GM12878 (cell line): ENCODE results near the gene LRRC8A. TPM values are rescaled to one million over a fixed set of nuclear protein-coding genes. Genes with fewer than 3 reads are reported as not detected.

Experiments used
- ATAC-seq: fragments of 200-7000 bp; cut with Tn5 transposase; 3 replicates; pipeline ENCODE4 v1.9.1; 2020; ENCODE audit warnings: mild to moderate bottlenecking, moderate library complexity
- BruUV-seq: library from RNA; stranded (reverse); fragments of 400-500 nt; replicated peaks from 2 replicates; lab custom pipeline; 2021; lab: Mats Ljungman, UMichigan
- CTCF ChIA-PET: fragments of 300-600 bp; sonication (Branson Sonifier 250); formaldehyde crosslinking; extraction: SDS; loops from one replicate; lab custom pipeline; 2021; ENCODE audit warnings: inconsistent platforms; lab: Yijun Ruan, JAX
- POLR2A ChIA-PET: fragments of 350-600 bp; formaldehyde crosslinking; extraction: SDS; loops from one replicate; lab custom pipeline; 2021; ENCODE audit warnings: inconsistent platforms; lab: Charles Lee
- RAD21 ChIA-PET: fragments of 300-600 bp; sonication (Branson Sonifier 250); formaldehyde crosslinking; loops from one replicate; lab custom pipeline; 2023; ENCODE audit warnings: antibody characterized with exemption; ENCODE audit not compliant: unreplicated experiment; lab: Charles Lee
- SMC1A ChIA-PET: fragments of 300-600 bp; sonication (Branson Sonifier 250); formaldehyde crosslinking; loops from one replicate; lab custom pipeline; 2023; ENCODE audit not compliant: unreplicated experiment, uncharacterized antibody; lab: Charles Lee
- DNase-seq: peaks from one replicate; pipeline ENCODE4 v3.0.0-alpha.2; 2011; ENCODE audit warnings: low read depth, low spot score
- FAIRE-seq: peaks from 3 replicates; lab custom pipeline; 2011; peaks lifted over from hg19 to GRCh38; lab: Jason Lieb, UNC
- H2AFZ ChIP-seq: 2 replicates; pipeline ENCODE4 v1.6.0; 2011; ENCODE audit warnings: low read depth, low read length, control low read depth; ENCODE audit not compliant: control insufficient read depth
- H3K27ac ChIP-seq: 2 replicates; pipeline ENCODE4 v1.5.1; 2011; ENCODE audit warnings: control low read depth; ENCODE audit not compliant: control insufficient read depth, insufficient read depth
- H3K27me3 ChIP-seq, 2 experiments: replicated peaks in 1 of 2; 2 replicates each; pipeline versions ENCODE4 v1.6.0 to v1.6.1; 2011; ENCODE audit warnings: low read length in 1 of 2; ENCODE audit not compliant: control insufficient read depth in 2 of 2, insufficient read depth in 2 of 2
- H3K36me3 ChIP-seq, 2 experiments: 2 replicates each; pipeline ENCODE4 v1.5.1; 2011; ENCODE audit warnings: low read length in 1 of 2; ENCODE audit not compliant: control insufficient read depth in 2 of 2, insufficient read depth in 2 of 2
- H3K4me1 ChIP-seq: 2 replicates; pipeline ENCODE4 v1.6.1; 2011; ENCODE audit warnings: mild to moderate bottlenecking, low read length, moderate library complexity, mixed read lengths; ENCODE audit not compliant: control insufficient read depth, insufficient read depth
- H3K4me2 ChIP-seq: 2 replicates; pipeline ENCODE4 v1.6.0; 2011; ENCODE audit warnings: control low read depth; ENCODE audit not compliant: control insufficient read depth, insufficient read depth
- H3K4me3 ChIP-seq: fragments of 200-600 bp; sonication (generic); 2 replicates; pipeline ENCODE4 v1.5.1; 2016
- H3K79me2 ChIP-seq: 2 replicates; pipeline ENCODE4 v1.6.0; 2011; ENCODE audit warnings: low read length; ENCODE audit not compliant: control insufficient read depth, insufficient read depth
- H3K9ac ChIP-seq: 2 replicates; pipeline ENCODE4 v1.8.0; 2011; ENCODE audit warnings: low read length, control low read depth, mixed read lengths; ENCODE audit not compliant: control insufficient read depth, insufficient read depth
- H3K9me3 ChIP-seq: replicated peaks from 3 replicates; pipeline ENCODE4 v1.5.1; 2011; ENCODE audit warnings: mild to moderate bottlenecking, low read length; ENCODE audit not compliant: control insufficient read depth, insufficient read depth
- H4K20me1 ChIP-seq: 2 replicates; pipeline ENCODE4 v1.6.0; 2011; ENCODE audit not compliant: control insufficient read depth, insufficient read depth
- BMI1 ChIP-seq: fragments of 450-650 bp; IDR thresholded peaks from 2 replicates; pipeline ENCODE4 v1.6.1; 2016; ENCODE audit warnings: mild to moderate bottlenecking, moderate library complexity, borderline replicate concordance
- CREM ChIP-seq: IDR thresholded peaks from 2 replicates; pipeline ENCODE4 v1.6.1; 2014; ENCODE audit warnings: antibody characterized with exemption, low read depth
- DPF2 ChIP-seq: fragments of 450-650 bp; IDR thresholded peaks from 2 replicates; pipeline ENCODE4 v1.6.1; 2017; ENCODE audit warnings: mild to moderate bottlenecking
- EGR1 ChIP-seq, 2 experiments: IDR thresholded peaks; 1 replicate in 1 of 2; 2 replicates in 1 of 2; pipeline ENCODE4 v1.6.1; 2011 to 2012; ENCODE audit warnings: low read depth in 2 of 2, low read length in 2 of 2, borderline replicate concordance in 1 of 2, mild to moderate bottlenecking in 1 of 2, moderate library complexity in 1 of 2
- FOS ChIP-seq: IDR thresholded peaks from 3 replicates; pipeline ENCODE4 v1.6.1; 2011; ENCODE audit warnings: borderline replicate concordance; ENCODE audit not compliant: insufficient read length; ENCODE audit errors: extremely low read depth
- HDAC6 ChIP-seq: fragments of 200-600 bp; sonication (generic); IDR thresholded peaks from one replicate; pipeline ENCODE4 v1.8.0; 2017; ENCODE audit warnings: antibody characterized with exemption; ENCODE audit not compliant: unreplicated experiment
- JUND ChIP-seq: IDR thresholded peaks from 2 replicates; pipeline ENCODE4 v1.6.1; 2012; ENCODE audit warnings: low read depth, mild to moderate bottlenecking, low read length, improper control_type of control experiment, moderate library complexity
- NFYA ChIP-seq: IDR thresholded peaks from 2 replicates; pipeline ENCODE4 v1.6.1; 2011; ENCODE audit warnings: low read depth, mild to moderate bottlenecking, low read length, improper control_type of control experiment, borderline replicate concordance
- SMAD1 ChIP-seq: fragments of 450-650 bp; IDR thresholded peaks from 2 replicates; pipeline ENCODE4 v1.6.1; 2018; ENCODE audit warnings: mild to moderate bottlenecking, low read depth; ENCODE audit not compliant: partially characterized antibody
- SMARCA5 ChIP-seq: fragments of 450-650 bp; IDR thresholded peaks from 2 replicates; pipeline ENCODE4 v1.6.1; 2017; ENCODE audit warnings: mild to moderate bottlenecking
- WGBS: methylation state at CpG from one replicate; pipeline ENCODE4 v1.1.6; 2016; ENCODE audit warnings: low lambda C conversion rate; ENCODE audit not compliant: insufficient replicate concordance, insufficient coverage; ENCODE audit errors: missing lambda C conversion rate; 5-methylcytosine and 5-hydroxymethylcytosine counted together
- in situ Hi-C: fragments of 300-500 bp; cut with MboI; formaldehyde crosslinking; loops from 9 replicates; pipeline ENCODE4 v1.14.3; 2018; ENCODE audit warnings: mixed read lengths
- intact Hi-C: fragments of 100-400 bp; cut with micrococcal nuclease; formaldehyde crosslinking; loops from one replicate; pipeline ENCODE4 v1.14.2; 2022; ENCODE audit not compliant: unreplicated experiment
- polyA plus RNA-seq, 11 experiments: library from polyadenylated mRNA; depleted of rRNA in 4 of 11; unstranded in 6 of 11; stranded (reverse) in 5 of 11; fragments of >200 nt; fragmentation: Nextera tagmentation in 4 of 11; fragmentation: Illumina TruSeq in 1 of 11; extraction: Ambion mirVana in 4 of 11; extraction: Trizol in 1 of 11; gene quantifications; 1 replicate in 1 of 11; 2 replicates in 10 of 11; pipeline versions ENCODE4 v1.2.1 to v1.2.3, GENCODE V29; 2011 to 2016; ENCODE audit warnings: inconsistent platforms in 2 of 11, missing spikeins in 2 of 11, low read depth in 1 of 11
- total RNA-seq, 4 experiments: library from RNA; depleted of rRNA in 3 of 4; stranded (reverse); fragments of >200 nt in 3 of 4; fragmentation: Illumina TruSeq in 1 of 4; extraction: Trizol in 1 of 4; gene quantifications; 2 replicates each; pipeline versions ENCODE4 v1.2.1 to v1.2.3, GENCODE V29; 2013 to 2021
- TF ChIP-seq, protein P1 (sequence below): IDR thresholded peaks from 2 replicates; pipeline ENCODE4 v1.6.1; 2012; ENCODE audit warnings: mild to moderate bottlenecking, low read depth, low read length
- TF ChIP-seq, protein P2 (sequence below): fragments of 450-650 bp; IDR thresholded peaks from 2 replicates; pipeline ENCODE4 v1.6.1; 2017; ENCODE audit warnings: antibody characterized with exemption, mild to moderate bottlenecking, moderate library complexity

Gene LRRC8A
- total and polyA plus RNA-seq, 10 of the 15 experiments (the other 5 are each of a cell fraction or from before 2014, with no cell fraction given) = 1.6 to 15.9 (median 9.7) TPM

DNA sequence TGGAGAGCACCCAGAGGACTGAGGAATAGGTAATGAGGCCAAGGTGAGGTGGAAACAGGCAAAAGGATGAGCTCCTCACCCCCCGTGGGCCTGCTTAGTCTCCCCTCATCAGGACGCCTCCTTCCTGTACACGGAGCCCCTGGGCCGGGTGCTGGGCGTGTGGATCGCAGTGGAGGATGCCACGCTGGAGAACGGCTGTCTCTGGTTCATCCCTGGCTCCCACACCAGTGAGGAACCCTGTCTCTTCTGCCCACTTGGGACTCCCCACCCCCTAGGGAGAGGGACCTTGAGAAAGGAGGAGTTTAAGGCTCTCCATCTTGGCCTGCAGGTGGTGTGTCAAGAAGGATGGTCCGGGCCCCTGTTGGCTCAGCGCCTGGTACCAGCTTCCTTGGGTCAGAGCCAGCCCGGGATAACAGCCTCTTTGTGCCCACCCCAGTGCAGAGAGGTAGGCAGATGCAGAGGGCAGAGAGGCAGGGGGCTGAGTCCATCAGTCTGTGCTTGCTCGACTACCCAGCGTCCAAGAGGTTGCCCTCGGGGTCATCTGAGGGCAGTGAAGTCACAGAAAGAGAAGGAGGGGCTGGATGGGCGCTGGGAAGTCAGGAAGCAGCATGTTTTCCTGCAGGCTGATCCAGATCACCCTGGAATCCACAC lies 58.5 kb downstream of the LRRC8A start:
- TF ChIP-seq NFYA (no peak), HDAC6 (no peak), JUND (no peak), CREM (no peak), BMI1 (no peak), SMAD1 (no peak), SMARCA5 (no peak), DPF2 (no peak), FOS (no peak), EGR1 (IDR thresholded peaks at IDR 0.05; ENCODE audit: borderline replicate concordance in 1 of 2, low read depth in 2 of 2, low read length in 2 of 2) (no peak)
- TF ChIP-seq, protein P1, sequence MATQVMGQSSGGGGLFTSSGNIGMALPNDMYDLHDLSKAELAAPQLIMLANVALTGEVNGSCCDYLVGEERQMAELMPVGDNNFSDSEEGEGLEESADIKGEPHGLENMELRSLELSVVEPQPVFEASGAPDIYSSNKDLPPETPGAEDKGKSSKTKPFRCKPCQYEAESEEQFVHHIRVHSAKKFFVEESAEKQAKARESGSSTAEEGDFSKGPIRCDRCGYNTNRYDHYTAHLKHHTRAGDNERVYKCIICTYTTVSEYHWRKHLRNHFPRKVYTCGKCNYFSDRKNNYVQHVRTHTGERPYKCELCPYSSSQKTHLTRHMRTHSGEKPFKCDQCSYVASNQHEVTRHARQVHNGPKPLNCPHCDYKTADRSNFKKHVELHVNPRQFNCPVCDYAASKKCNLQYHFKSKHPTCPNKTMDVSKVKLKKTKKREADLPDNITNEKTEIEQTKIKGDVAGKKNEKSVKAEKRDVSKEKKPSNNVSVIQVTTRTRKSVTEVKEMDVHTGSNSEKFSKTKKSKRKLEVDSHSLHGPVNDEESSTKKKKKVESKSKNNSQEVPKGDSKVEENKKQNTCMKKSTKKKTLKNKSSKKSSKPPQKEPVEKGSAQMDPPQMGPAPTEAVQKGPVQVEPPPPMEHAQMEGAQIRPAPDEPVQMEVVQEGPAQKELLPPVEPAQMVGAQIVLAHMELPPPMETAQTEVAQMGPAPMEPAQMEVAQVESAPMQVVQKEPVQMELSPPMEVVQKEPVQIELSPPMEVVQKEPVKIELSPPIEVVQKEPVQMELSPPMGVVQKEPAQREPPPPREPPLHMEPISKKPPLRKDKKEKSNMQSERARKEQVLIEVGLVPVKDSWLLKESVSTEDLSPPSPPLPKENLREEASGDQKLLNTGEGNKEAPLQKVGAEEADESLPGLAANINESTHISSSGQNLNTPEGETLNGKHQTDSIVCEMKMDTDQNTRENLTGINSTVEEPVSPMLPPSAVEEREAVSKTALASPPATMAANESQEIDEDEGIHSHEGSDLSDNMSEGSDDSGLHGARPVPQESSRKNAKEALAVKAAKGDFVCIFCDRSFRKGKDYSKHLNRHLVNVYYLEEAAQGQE = no peak
- TF ChIP-seq, protein P2, sequence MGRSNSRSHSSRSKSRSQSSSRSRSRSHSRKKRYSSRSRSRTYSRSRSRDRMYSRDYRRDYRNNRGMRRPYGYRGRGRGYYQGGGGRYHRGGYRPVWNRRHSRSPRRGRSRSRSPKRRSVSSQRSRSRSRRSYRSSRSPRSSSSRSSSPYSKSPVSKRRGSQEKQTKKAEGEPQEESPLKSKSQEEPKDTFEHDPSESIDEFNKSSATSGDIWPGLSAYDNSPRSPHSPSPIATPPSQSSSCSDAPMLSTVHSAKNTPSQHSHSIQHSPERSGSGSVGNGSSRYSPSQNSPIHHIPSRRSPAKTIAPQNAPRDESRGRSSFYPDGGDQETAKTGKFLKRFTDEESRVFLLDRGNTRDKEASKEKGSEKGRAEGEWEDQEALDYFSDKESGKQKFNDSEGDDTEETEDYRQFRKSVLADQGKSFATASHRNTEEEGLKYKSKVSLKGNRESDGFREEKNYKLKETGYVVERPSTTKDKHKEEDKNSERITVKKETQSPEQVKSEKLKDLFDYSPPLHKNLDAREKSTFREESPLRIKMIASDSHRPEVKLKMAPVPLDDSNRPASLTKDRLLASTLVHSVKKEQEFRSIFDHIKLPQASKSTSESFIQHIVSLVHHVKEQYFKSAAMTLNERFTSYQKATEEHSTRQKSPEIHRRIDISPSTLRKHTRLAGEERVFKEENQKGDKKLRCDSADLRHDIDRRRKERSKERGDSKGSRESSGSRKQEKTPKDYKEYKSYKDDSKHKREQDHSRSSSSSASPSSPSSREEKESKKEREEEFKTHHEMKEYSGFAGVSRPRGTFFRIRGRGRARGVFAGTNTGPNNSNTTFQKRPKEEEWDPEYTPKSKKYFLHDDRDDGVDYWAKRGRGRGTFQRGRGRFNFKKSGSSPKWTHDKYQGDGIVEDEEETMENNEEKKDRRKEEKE = no peak
- Histone ChIP-seq H3K36me3 (no peaks in the 10 kb centered on the region), H4K20me1 (no peaks in the 10 kb centered on the region), H3K27ac (no peak overlapping the region), H3K27me3 (no peaks in the 10 kb centered on the region), H3K4me3 (no peak overlapping the region), H2AFZ (no peak overlapping the region), H3K9me3 (no peaks in the 10 kb centered on the region), H3K4me1 (no peaks in the 10 kb centered on the region), H3K4me2 (no peak overlapping the region), H3K79me2 (no peaks in the 10 kb centered on the region), H3K9ac (no peak overlapping the region)
- no TSS peak for BruUV-seq
- ChIA-PET SMC1A (no interaction called here), POLR2A (no interaction called here), CTCF (no interaction called here), RAD21 (no interaction called here)
- ATAC-seq = no peak
- DNase-seq = no peak
- FAIRE-seq = no peak
- intact Hi-C loops = no loop called here
- in situ Hi-C loops = no loop called here
- WGBS = 64% methylated on average over 14 of the region's 15 CpGs
